ENCODE results near the gene MYO10.
"Not testable (repeated sequence)": the region's sequence is repeated elsewhere in the genome, so short reads cannot be mapped to it uniquely, and the experiment has no call there.

MYO10 gene

GRCh38 chr5:16723821-16724220, 212.3 kb downstream of the MYO10 start:
- DNase-seq (ENCODE audit: insufficient read length, low spot score) (no peak), FAIRE-seq (no peak)
- TF ChIP-seq SPI1 (IDR thresholded peaks at IDR 0.05; ENCODE audit: low read depth, low read length) (no peak), PAX5 (IDR thresholded peaks at IDR 0.05; ENCODE audit: insufficient read depth, low read length, severe bottlenecking) (no peak), POU2F2 (IDR thresholded peaks at IDR 0.05; ENCODE audit: low read depth, low read length) (no peak), TAF1 (IDR thresholded peaks at IDR 0.05; ENCODE audit: low read depth, low read length) (no peak), POLR2AphosphoS5 (IDR thresholded peaks at IDR 0.05; ENCODE audit: low read depth, low read length) (no peak), POLR2A (IDR thresholded peaks at IDR 0.05; ENCODE audit: low read depth, low read length) (no peak)

- no peak for FAIRE-seq
- no peak for DNase-seq (ENCODE audit: insufficient read length, low spot score)
- no peak for TF ChIP-seq SPI1 (IDR thresholded peaks at IDR 0.05; ENCODE audit: low read depth, low read length)
- no peak for TF ChIP-seq POLR2A (IDR thresholded peaks at IDR 0.05; ENCODE audit: low read depth, low read length)
- no peak for TF ChIP-seq POLR2AphosphoS5 (IDR thresholded peaks at IDR 0.05; ENCODE audit: low read depth, low read length)
- no peak for TF ChIP-seq PAX5 (IDR thresholded peaks at IDR 0.05; ENCODE audit: insufficient read depth, low read length, severe bottlenecking)
- no peak for TF ChIP-seq TAF1 (IDR thresholded peaks at IDR 0.05; ENCODE audit: low read depth, low read length)
- no peak for TF ChIP-seq POU2F2 (IDR thresholded peaks at IDR 0.05; ENCODE audit: low read depth, low read length)
Observed at GRCh38 chr5:16722097-16722495, 214.0 kb downstream of the MYO10 start.

- no peak for TF ChIP-seq POLR2A (IDR thresholded peaks at IDR 0.05; ENCODE audit: low read depth, low read length)
- FAIRE-seq: no peak
- no peak for DNase-seq (ENCODE audit: insufficient read length, low spot score)
Observed at GRCh38 chr5:16721151-16722096, 214.7 kb downstream of the MYO10 start.

GRCh38 chr5:16718036-16718435, 218.1 kb downstream of the MYO10 start:
- not testable (repeated sequence) for DNase-seq (ENCODE audit: insufficient read length, low spot score); FAIRE-seq

GRCh38 chr5:16713386-16713928, 222.6 kb downstream of the MYO10 start:
- FAIRE-seq: no peak
- no peak for DNase-seq (ENCODE audit: insufficient read length, low spot score)
- TF ChIP-seq PAX5 (IDR thresholded peaks at IDR 0.05; ENCODE audit: insufficient read depth, low read length, severe bottlenecking) (no peak), TAF1 (IDR thresholded peaks at IDR 0.05; ENCODE audit: low read depth, low read length) (no peak)

- FAIRE-seq (no peak), DNase-seq (ENCODE audit: insufficient read length, low spot score) (no peak)
- TF ChIP-seq SPI1 (IDR thresholded peaks at IDR 0.05; ENCODE audit: low read depth, low read length) (no peak), POLR2A (IDR thresholded peaks at IDR 0.05; ENCODE audit: low read depth, low read length) (no peak), POU2F2 (IDR thresholded peaks at IDR 0.05; ENCODE audit: low read depth, low read length) (no peak), TAF1 (IDR thresholded peaks at IDR 0.05; ENCODE audit: low read depth, low read length) (no peak), PAX5 (IDR thresholded peaks at IDR 0.05; ENCODE audit: insufficient read depth, low read length, severe bottlenecking) (no peak), POLR2AphosphoS5 (IDR thresholded peaks at IDR 0.05; ENCODE audit: low read depth, low read length) (no peak)
Observed at GRCh38 chr5:16712620-16713019, 223.5 kb downstream of the MYO10 start.

- FAIRE-seq: no peak
Observed at GRCh38 chr5:16712178-16712577, 223.9 kb downstream of the MYO10 start.

GRCh38 chr5:16709691-16710433, 226.2 kb downstream of the MYO10 start:
- FAIRE-seq (no peak), DNase-seq (ENCODE audit: insufficient read length, low spot score) (no peak)
- TF ChIP-seq SPI1 (IDR thresholded peaks at IDR 0.05; ENCODE audit: low read depth, low read length) (no peak), POLR2A (IDR thresholded peaks at IDR 0.05; ENCODE audit: low read depth, low read length) (no peak), POU2F2 (IDR thresholded peaks at IDR 0.05; ENCODE audit: low read depth, low read length) (no peak), TAF1 (IDR thresholded peaks at IDR 0.05; ENCODE audit: low read depth, low read length) (no peak), PAX5 (IDR thresholded peaks at IDR 0.05; ENCODE audit: insufficient read depth, low read length, severe bottlenecking) (no peak)

More at GRCh38 chr5:16712178-16712577, 223.9 kb downstream of the MYO10 start:
- DNase-seq (ENCODE audit: insufficient read length, low spot score): no peak
- TF ChIP-seq POLR2AphosphoS5 (IDR thresholded peaks at IDR 0.05; ENCODE audit: low read depth, low read length): no peak
- no peak for TF ChIP-seq POLR2A (IDR thresholded peaks at IDR 0.05; ENCODE audit: low read depth, low read length)
- TF ChIP-seq POU2F2 (IDR thresholded peaks at IDR 0.05; ENCODE audit: low read depth, low read length): no peak
- TF ChIP-seq TAF1 (IDR thresholded peaks at IDR 0.05; ENCODE audit: low read depth, low read length): no peak
- TF ChIP-seq SPI1 (IDR thresholded peaks at IDR 0.05; ENCODE audit: low read depth, low read length): no peak
- no peak for TF ChIP-seq PAX5 (IDR thresholded peaks at IDR 0.05; ENCODE audit: insufficient read depth, low read length, severe bottlenecking)

- DNase-seq (ENCODE audit: insufficient read length, low spot score): no peak
- TF ChIP-seq POLR2AphosphoS5 (IDR thresholded peaks at IDR 0.05; ENCODE audit: low read depth, low read length): no peak
- TF ChIP-seq TAF1 (IDR thresholded peaks at IDR 0.05; ENCODE audit: low read depth, low read length): no peak
- TF ChIP-seq SPI1 (IDR thresholded peaks at IDR 0.05; ENCODE audit: low read depth, low read length): no peak
- no peak for TF ChIP-seq PAX5 (IDR thresholded peaks at IDR 0.05; ENCODE audit: insufficient read depth, low read length, severe bottlenecking)
- no peak for TF ChIP-seq POLR2A (IDR thresholded peaks at IDR 0.05; ENCODE audit: low read depth, low read length)
- no peak for TF ChIP-seq POU2F2 (IDR thresholded peaks at IDR 0.05; ENCODE audit: low read depth, low read length)
- FAIRE-seq: no peak
Observed at GRCh38 chr5:16707869-16708192, 228.3 kb downstream of the MYO10 start.
